H54 (cell line): ENCODE results near the gene ACACB.

Experiments used
- DNase-seq: peaks from one replicate; pipeline ENCODE4 v3.0.0; 2011; ENCODE audit warnings: low spot score, mixed read lengths; ENCODE audit not compliant: insufficient read length
- FAIRE-seq: peaks from 3 replicates; lab custom pipeline; 2011; peaks lifted over from hg19 to GRCh38; lab: Jason Lieb, UNC
- POLR2A ChIP-seq: IDR thresholded peaks from 2 replicates; pipeline ENCODE4 v1.6.1; 2011; ENCODE audit warnings: low read depth, mild to moderate bottlenecking, low read length

ACACB gene

DNA sequence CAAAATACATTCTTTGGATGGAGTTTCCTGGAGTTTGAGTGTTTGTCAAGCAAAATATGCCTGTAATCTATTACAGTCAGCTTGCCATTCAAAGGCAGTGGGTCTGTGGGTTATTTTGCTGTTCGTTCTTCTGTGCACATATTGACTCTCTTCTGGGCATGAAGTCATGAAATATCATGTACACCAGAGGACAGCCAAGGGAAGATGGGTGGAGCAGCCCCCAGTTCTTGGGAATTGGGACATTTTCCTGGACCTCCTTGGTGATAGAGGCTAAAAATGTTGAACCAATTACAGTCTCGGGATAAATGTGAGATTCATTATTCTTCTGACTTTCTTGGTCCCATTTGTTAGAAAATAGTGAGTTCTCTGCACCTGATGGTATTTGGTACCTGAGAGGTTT, 103.6 kb downstream of the ACACB start:
- TF ChIP-seq POLR2A = no peak
- no peak for DNase-seq
- no peak for FAIRE-seq

DNA sequence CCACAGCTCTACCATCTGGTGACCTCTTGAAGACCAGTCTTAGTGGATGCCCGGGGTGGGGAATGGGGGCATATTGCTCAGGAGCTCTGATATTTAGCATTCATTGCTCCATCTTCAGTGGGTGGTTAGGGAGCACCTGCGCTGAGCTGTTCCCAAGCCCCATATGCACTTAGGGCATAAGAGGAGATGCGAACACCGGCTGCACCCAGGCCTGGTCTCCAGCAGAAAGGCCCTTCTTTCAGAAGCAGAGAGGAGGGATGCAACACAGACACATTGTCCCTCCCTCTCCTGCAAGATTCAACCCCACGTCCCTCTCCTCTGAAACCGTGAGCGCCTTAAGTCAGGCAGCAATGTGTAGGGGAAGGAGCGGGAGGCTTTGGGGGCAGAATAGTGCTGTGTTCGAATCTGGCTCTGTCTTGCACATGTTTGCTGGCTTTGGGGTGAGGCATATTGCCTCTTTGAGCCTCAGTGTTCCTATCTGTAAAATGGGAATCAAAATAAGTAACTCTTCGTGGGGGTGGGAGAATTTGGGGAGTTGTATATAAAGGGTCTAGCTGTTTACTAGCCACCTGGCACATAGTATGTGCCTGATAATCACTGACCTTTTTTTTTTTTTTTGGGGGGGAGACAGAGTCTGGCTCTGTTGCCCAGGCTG, 105.0 kb downstream of the ACACB start:
- FAIRE-seq (no peak), DNase-seq (no peak)
- TF ChIP-seq POLR2A = no peak

DNA sequence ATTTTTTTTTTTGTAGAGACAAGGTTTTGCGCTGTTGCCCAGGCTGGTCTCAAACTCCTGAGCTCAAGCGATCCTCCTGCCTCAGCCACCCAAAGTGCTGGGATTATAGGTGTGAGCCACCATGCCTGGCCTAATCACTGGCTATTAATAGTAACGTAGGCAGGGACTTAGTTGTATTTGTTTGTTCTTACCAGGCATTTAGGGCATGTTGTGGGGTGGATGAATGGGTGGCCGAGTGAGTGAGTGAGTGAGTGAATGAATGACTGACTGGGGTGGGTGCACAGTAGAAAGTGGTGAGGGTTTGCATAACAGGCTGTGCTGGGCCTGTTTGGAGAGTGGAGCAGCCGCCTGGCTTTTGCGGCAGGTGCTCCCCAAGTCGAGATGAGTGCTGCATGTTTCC, 105.7 kb downstream of the ACACB start:
- no peak for DNase-seq
- TF ChIP-seq POLR2A = no peak
- FAIRE-seq = no peak

DNA sequence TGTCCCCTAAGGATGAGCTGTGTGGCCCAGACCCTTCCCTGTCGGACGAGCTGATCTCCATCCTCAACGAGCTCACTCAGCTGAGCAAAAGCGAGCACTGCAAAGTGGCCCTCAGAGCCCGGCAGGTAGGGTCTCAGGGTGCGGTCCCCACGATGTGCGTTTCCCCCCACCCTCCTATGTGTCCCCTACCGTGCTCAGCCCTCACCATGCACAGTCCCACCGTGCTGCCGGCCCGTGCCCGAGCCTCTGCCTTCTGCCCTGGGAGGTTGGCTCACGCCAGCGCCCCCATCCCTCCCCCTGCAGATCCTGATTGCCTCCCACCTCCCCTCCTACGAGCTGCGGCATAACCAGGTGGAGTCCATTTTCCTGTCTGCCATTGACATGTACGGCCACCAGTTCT, 106.1 kb downstream of the ACACB start:
- FAIRE-seq (no peak), DNase-seq (no peak)
- TF ChIP-seq POLR2A = no peak

DNA sequence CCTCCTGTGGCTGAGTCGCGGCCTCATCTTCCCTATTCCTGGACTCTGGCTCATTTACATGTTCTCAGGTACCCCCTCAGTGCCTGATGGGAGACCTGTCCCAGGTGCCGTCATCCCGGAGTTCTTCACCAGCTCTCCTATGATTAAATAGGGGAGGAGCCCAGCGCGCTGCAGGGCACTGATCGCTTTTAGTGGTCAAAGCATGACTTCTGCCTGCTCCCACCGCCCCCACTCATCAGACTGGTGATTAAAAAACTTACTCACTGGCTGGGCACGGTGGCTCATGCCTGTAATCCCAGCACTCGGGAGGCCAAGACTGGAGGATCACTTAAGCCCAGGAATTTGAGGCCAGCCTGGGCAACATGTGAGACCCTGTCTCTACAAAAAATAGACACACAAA, 106.8 kb downstream of the ACACB start:
- DNase-seq (no peak), FAIRE-seq (no peak)
- TF ChIP-seq POLR2A = no peak

DNA sequence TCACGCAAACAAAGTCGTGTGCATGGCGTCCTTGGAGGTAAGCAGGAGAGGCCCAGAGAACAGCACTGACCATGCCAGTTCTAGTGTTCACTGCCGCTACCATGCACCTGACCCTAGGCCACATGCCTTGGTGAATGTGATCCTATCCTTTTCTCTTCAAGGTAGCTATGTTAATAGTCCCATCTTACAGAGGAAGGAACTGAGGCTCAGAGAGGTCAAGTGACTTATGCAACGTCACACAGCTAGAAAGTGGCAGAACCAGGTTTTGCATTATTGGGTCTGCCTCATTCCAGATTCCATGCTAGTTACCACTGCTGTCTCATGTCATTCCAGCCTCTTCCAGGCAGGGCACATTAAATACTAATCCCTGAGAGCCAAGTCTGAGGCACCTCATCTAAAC, 107.5 kb downstream of the ACACB start:
- no peak for TF ChIP-seq POLR2A
- FAIRE-seq (no peak), DNase-seq (no peak)

DNA sequence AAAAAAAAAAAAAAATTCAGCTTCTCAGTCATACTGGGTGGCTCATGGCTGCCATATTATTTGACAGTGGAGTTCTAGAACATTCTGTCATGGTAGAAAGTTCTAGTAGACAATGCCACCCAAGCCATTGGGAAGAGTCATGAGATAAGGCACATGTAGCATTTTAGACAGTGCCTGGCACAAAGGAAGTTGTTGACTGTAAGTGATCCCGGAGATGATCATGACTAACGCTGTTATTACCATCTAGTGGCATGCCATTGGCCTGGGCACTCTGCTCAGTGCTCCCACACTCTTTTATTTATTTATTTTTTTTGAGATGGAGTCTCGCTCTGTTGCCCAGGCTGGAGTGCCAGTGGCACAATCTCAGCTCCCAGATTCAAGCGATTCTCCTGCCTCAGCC, 112.3 kb downstream of the ACACB start:
- FAIRE-seq (no peak), DNase-seq (no peak)
- no peak for TF ChIP-seq POLR2A

DNA sequence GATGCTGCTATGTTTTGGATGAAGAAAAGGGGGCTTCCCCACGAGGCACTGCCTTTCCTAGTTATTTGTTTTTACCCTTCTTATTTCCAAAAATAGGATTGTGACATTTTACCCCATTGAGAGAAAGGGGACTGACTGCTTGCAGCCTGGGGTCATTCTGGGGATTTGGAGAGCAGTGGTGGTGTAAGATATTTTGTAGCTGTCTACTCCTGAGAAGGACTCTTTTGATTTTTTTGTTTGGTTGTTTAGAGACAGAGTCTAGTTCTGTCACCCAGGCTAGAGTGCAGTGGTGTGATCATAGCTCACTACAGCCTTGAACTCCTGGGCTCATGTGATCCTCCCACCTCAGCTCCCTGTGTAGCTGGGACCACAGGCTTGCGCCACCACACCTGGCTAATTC, 113.8 kb downstream of the ACACB start:
- no peak for DNase-seq
- FAIRE-seq = no peak
- TF ChIP-seq POLR2A = no peak

DNA sequence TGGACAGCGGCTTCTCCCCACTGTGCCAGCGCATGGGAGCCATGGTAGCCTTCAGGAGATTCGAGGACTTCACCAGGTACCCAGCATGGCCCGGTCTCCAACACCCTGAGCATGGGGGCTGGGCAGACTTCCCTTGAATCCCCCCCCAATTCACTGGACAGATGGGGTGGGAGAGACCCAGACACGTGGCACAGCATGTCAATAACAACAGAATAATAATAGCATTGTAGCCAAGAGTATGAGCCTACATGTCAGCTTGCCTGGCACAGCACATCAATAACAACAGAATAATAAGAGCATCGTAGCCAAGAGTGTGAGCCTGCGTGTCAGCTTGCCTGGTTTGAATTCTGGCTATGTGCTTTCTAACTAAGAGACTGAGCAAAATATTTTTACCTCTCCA, 116.3 kb downstream of the ACACB start:
- TF ChIP-seq POLR2A = no peak
- no peak for FAIRE-seq
- no peak for DNase-seq

DNA sequence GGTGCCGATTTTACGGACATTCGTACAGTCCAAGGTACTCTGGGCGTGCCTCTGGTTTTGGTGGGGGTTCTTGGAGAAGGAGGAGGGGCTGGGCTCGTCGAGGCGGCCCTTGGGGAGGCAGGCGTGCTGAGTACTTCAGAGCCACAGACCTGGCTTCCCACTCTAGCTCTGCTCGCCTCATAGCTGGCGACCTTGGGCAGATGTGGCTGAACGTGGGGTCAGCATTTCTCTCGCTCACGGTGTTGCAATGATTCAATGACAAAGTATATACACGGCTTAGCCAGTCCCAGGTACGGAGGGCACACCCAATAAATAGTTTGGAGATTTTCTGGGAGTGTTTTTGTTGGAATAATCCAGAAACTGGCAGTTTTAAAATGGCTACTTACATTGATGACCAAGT, 117.6 kb downstream of the ACACB start:
- no peak for FAIRE-seq
- no peak for TF ChIP-seq POLR2A
- no peak for DNase-seq

DNA sequence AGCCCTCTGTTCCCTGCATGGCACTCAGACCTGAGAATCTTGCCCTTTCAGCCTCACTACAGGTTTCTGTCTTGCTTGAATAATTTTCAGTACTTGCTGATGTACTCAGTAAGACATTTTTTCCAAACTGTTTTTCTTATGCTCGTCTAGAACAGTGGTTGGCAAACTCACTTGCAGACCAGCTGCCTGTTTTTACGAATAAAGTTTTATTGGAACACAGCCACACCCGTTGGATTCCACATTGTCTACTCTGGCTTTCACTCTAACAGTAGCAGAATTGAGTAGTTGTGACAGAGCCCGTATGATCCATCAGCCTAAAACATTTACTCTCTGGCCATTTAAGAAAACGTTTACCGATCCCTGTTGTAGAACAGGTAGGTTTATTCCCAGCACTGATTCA, 119.9 kb downstream of the ACACB start:
- no peak for TF ChIP-seq POLR2A
- no peak for FAIRE-seq
- DNase-seq = no peak

DNA sequence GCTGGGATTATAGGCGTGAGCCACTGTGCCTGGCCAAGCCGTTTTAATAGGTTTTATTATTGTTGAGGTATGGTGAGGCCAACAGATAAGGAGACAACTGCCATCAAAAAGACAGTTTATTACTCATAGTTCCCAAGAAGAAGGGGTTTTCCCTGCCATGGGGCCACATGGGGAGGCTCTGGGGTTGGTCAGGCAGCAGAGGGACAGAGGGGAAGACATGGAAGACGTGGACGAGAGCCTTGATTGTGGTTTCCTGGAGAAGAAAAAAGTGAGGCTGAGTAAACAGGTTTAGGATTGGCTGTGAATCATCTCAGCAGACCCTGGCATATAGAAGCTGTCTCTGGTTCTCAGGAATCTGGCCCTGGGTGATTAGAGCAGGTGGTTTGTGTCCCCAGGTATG, 122.8 kb downstream of the ACACB start:
- DNase-seq = no peak
- FAIRE-seq = no peak
- no peak for TF ChIP-seq POLR2A

DNA sequence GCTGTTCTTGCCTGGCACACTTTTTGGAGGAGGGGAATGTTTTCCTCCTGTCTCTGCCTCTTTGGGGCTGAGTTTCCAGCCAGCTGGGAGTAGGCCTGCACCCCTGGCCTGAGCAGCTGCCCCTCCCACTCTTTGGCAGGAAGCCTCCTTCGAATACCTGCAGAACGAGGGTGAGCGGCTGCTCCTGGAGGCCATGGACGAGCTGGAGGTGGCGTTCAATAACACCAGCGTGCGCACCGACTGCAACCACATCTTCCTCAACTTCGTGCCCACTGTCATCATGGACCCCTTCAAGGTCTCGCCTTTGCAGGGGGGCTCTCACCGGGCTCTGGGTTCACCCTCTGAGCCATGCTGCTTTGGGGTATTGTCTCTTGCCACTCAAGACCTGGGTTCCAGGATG, 123.3 kb downstream of the ACACB start:
- DNase-seq = no peak
- no peak for FAIRE-seq
- no peak for TF ChIP-seq POLR2A

DNA sequence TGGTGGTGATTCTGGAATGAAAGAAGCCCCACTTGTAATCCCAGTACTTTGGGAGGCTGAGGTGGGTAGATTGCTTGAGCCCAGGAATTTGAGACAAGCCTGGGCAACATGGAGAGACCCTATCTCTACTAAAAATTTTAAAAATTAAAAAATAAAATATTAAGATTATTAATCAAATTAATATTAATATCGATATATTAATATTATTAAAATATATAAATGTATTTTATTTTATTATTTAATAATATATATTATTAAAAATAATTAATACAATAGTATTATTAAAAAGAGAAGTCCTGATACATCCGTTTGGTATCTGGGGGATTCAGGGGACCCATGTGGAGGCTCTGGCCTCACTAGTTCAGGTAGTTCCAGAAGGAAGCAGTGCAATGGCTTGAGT, 124.0 kb downstream of the ACACB start:
- no peak for TF ChIP-seq POLR2A
- DNase-seq = no peak
- FAIRE-seq = no peak

DNA sequence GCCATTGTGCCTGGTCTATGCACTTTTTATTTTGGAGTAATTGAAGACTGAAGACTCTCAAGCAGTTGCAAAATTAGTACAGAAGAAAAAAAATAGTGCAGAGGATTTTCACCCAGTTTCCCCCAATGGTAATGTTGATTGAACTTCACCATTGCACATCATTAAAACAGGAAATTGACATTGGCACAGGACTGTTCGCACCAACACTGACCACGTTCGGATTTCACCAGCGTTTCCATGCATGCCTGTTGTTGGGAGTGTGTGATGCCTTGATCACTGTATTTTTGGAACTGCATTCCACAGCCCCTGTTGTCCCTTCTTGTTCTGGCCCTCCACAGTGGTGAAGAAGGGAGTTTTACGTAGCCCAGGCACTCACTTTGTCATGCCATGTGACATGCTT, 125.5 kb downstream of the ACACB start:
- no peak for FAIRE-seq

DNA sequence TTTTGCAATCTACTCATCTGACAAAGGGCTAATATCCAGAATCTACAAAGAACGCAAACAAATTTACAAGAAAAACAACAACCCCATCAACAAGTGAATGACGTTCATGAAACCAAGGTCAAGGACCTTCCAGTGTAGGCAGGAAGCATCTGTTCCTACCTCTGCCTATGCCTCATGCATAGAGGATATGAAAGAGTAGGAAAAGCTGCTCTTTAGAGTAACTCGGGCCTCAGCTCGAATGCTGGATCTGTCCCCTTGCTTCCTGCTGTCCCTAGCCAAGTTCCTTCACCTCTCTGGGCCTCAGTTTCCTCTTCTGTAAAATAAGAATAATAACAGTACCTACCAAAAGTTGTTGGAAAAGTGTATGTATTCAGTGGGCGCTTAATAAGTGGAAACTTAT, 127.7 kb downstream of the ACACB start:
- DNase-seq (no peak), FAIRE-seq (no peak)
- no peak for TF ChIP-seq POLR2A

More for the DNA sequence above, 125.5 kb downstream of the ACACB start:
- TF ChIP-seq POLR2A = no peak
- no peak for DNase-seq
